Measurements from ENCODE around the gene SAMD10. TPM values are rescaled to one million over a fixed set of nuclear protein-coding genes. Genes with fewer than 3 reads are reported as not detected.
A peak's percentile ranks its signal among the peaks of the same experiment; 100 is the strongest.
"Not testable (repeated sequence)": the region's sequence is repeated elsewhere in the genome, so short reads cannot be mapped to it uniquely, and the experiment has no call there.

The SAMD10 gene
- total and polyA plus RNA-seq, 8 donors: 2.9 to 68.1 (median 6.5) TPM

DNA sequence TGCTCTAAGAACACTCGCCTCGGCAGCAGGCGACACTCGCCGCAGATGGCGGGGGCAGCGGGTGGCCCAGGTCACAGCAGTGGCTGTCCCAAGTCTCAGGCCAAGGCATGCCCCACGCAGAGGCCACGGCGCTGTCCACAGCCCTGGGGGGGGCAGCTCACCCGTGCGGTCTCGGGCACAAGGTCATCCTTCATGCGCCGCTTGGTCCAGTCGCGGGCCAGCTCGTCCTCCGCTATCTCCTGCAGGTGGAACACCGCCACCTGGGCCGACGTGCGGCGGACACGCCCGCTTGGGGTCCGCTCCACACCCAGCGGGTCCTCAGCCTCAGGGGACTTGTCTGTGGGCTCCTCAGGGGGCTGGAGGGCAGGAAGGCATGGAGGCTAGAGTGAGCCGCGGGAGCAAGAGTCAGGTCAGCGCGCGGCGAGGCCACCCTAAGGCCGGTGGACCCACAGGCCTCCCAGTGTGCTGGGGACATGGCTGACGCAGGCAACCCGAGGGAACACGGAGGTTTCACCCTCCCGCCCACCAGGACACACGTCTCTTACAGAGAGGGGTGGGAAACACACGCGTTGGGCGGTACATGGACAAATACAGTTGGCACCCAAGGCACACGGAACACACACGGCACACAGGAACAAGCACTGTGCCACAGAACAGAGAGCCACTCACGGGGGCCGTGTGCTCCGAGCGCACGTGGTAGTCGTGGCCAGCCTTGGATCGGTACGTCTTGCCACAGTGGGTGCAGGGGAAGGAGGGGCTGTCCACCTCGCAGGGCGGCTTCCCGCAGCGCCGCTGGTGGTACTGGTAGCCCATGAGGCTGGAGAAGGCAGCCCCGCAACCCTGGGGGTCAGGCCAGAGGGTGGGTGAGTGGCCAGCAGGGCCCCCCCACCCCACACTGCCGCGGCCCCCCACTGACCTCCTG is 16.8 kb downstream of the SAMD10 start:
- Histone ChIP-seq H3K27me3 (no peaks in the 10 kb centered on the region), H3K27ac (no peak overlapping the region), H3K9me3 (peaks cover 0 to 15% (median 1%) of the 10 kb centered on the region in 4 donors), H3K4me1 (peaks cover under 1 to 9% (median 6%) of the 10 kb centered on the region in 4 donors), H3K4me3 (no peak overlapping the region), H3K36me3 (peaks cover 30 to 83% (median 79%) of the 10 kb centered on the region in 4 donors)
- DNase-seq: peak in 1 of 2 donors; percentile 2
- intact Hi-C loops (cut with DNase I; ENCODE audit: low total_unique reads): no loop called here
- TF ChIP-seq POLR2A (IDR thresholded peaks at IDR 0.05) (no peak), POLR2AphosphoS5 (IDR thresholded peaks at IDR 0.05) (no peak), EP300 (IDR thresholded peaks at IDR 0.05) (no peak)
- TF ChIP-seq, protein P1, sequence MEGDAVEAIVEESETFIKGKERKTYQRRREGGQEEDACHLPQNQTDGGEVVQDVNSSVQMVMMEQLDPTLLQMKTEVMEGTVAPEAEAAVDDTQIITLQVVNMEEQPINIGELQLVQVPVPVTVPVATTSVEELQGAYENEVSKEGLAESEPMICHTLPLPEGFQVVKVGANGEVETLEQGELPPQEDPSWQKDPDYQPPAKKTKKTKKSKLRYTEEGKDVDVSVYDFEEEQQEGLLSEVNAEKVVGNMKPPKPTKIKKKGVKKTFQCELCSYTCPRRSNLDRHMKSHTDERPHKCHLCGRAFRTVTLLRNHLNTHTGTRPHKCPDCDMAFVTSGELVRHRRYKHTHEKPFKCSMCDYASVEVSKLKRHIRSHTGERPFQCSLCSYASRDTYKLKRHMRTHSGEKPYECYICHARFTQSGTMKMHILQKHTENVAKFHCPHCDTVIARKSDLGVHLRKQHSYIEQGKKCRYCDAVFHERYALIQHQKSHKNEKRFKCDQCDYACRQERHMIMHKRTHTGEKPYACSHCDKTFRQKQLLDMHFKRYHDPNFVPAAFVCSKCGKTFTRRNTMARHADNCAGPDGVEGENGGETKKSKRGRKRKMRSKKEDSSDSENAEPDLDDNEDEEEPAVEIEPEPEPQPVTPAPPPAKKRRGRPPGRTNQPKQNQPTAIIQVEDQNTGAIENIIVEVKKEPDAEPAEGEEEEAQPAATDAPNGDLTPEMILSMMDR (IDR thresholded peaks at IDR 0.05): no peak
- 94 to 96% (median 95%) methylated on average over 37 to 61 of the region's 61 CpGs for WGBS, 5 donors

DNA sequence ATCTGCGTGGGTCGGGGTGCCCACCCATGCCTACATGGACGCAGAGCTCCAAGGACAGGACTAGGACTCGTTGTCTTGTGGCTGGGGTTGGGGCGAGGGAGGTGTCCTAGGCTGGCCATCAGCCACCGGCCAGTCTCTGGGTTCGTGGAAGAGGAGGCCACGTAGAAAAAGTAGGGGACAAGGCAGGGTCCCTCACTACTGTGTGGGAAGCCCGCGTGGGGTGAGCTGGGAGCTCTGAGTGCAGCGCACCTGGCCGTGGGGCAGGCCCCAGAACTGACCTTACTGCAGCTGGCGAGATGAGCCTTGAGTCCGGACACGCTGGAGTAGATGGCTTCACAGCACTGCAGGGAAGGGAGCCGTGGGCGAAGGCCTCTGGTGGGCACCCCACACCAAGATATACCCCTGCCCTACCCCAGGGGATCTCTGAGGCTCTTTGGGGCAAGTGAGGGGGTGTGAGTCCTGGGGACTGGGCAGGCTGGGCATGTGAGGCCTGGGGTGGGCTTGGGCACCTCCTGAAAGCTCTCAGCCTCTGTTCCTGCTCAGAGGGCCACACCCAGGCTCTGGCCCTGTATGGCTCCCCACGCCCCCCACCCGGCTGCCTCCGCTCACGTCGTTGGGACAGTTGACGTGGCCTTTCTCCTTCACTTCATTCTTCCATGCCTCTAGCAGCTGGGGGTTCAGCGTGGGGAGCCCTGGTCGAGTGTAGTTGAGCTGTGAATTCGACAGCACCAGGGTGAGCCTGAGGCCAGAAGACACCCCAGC is 17.6 kb downstream of the SAMD10 start:
- intact Hi-C loops (cut with DNase I; ENCODE audit: low total_unique reads): no loop called here
- TF ChIP-seq POLR2AphosphoS5 (IDR thresholded peaks at IDR 0.05) (no peak), EP300 (IDR thresholded peaks at IDR 0.05) (no peak), POLR2A (IDR thresholded peaks at IDR 0.05) (no peak)
- TF ChIP-seq, protein P1 (IDR thresholded peaks at IDR 0.05): no peak

GRCh38 chr20:63960654-63961621 is 18.5 kb downstream of the SAMD10 start:
- H3K27me3 ChIP-seq; intact Hi-C loops (cut with DNase I; ENCODE audit: low total_unique reads); H3K9me3 ChIP-seq; DNase-seq; H3K4me3 ChIP-seq; H3K27ac ChIP-seq: not testable (repeated sequence)
- peaks cover 12 to 20% (median 17%) of the 10 kb centered on the region in 4 donors for H3K4me1 ChIP-seq
- peaks cover 26 to 65% (median 64%) of the 10 kb centered on the region in 4 donors for H3K36me3 ChIP-seq
- WGBS, 5 donors: 86 to 93% (median 90%) methylated on average over 5 to 15 of the region's 15 CpGs

More for the DNA sequence above, 17.6 kb downstream of the SAMD10 start:
- Histone ChIP-seq H3K36me3 (peaks cover 30 to 74% (median 72%) of the 10 kb centered on the region in 4 donors), H3K27ac (no peak overlapping the region), H3K4me1 (peaks cover 9 to 17% (median 14%) of the 10 kb centered on the region in 4 donors), H3K4me3 (no peak overlapping the region), H3K27me3 (no peaks in the 10 kb centered on the region), H3K9me3 (peaks cover 0 to 14% (median 1%) of the 10 kb centered on the region in 4 donors)
- 87 to 93% (median 92%) methylated on average over 25 to 26 of the region's 26 CpGs for WGBS, 5 donors
- DNase-seq: no peak

GRCh38 chr20:63959699-63960075 is 19.8 kb downstream of the SAMD10 start:
- Histone ChIP-seq H3K4me1 (peaks cover 18 to 31% (median 27%) of the 10 kb centered on the region in 4 donors), H3K36me3 (peaks cover 26 to 64% (median 63%) of the 10 kb centered on the region in 4 donors), H3K4me3 (no peak overlapping the region), H3K27me3 (no peaks in the 10 kb centered on the region), H3K27ac (no peak overlapping the region), H3K9me3 (peaks cover 0 to 4% (median 0%) of the 10 kb centered on the region in 4 donors)
- no peak for DNase-seq
- TF ChIP-seq, protein P1 (IDR thresholded peaks at IDR 0.05): no peak
- TF ChIP-seq POLR2A (IDR thresholded peaks at IDR 0.05): no peak
- no peak for TF ChIP-seq POLR2AphosphoS5 (IDR thresholded peaks at IDR 0.05)
- TF ChIP-seq EP300 (IDR thresholded peaks at IDR 0.05): no peak
- 91 to 97% (median 94%) methylated on average over 16 to 17 of the region's 17 CpGs for WGBS, 5 donors
- intact Hi-C loops (cut with DNase I; ENCODE audit: low total_unique reads): no loop called here

All from stomach (tissue), 9 donors.